Stomach smooth muscle (tissue), 2 donors: Measurements from ENCODE around the gene CRHR2.
A peak's percentile ranks its signal among the peaks of the same experiment; 100 is the strongest.

Source experiments
- H3K27ac ChIP-seq: one replicate; pipeline ENCODE4 v1.7.0; 2013; ENCODE audit warnings: mild to moderate bottlenecking, low read length, inconsistent platforms
- H3K27me3 ChIP-seq, 2 donors: one replicate each; pipeline ENCODE4 v1.7.0; 2013; ENCODE audit warnings: low read length in 2 of 2; ENCODE audit not compliant: insufficient read depth in 2 of 2, control insufficient read depth in 1 of 2
- H3K36me3 ChIP-seq, 2 donors: one replicate each; pipeline ENCODE4 v1.7.0; 2013; ENCODE audit warnings: low read length in 2 of 2; ENCODE audit not compliant: control insufficient read depth in 2 of 2, insufficient read depth in 2 of 2
- H3K4me1 ChIP-seq: one replicate; pipeline ENCODE4 v1.7.0; 2013; ENCODE audit warnings: low read length; ENCODE audit not compliant: control insufficient read depth, insufficient read depth
- H3K4me3 ChIP-seq, 2 donors: one replicate each; pipeline ENCODE4 v1.7.0; 2013; ENCODE audit warnings: low read length in 2 of 2
- H3K9ac ChIP-seq, 2 donors: one replicate each; pipeline ENCODE4 v1.7.0; 2013; ENCODE audit warnings: low read length in 2 of 2, mild to moderate bottlenecking in 1 of 2
- H3K9me3 ChIP-seq, 2 donors: one replicate each; pipeline ENCODE4 v1.7.0; 2013; ENCODE audit warnings: low read length in 2 of 2; ENCODE audit not compliant: control insufficient read depth in 2 of 2
- donor health status: healthy.
- donor health status: Pancreatic carcinoma.

CRHR2 gene

GRCh38 chr7:30682212-30683083 is at the start of gene CRHR2:
Gene CRHR2 (minus strand): TSS chr7:30682456. CDS start chr7:30682280, 176 bp downstream.
- Histone ChIP-seq H3K9ac (no peak within 1 kb of the TSS), H3K9me3 (no peaks in the 10 kb centered on the region), H3K36me3 (no peaks in the 10 kb centered on the region), H3K4me3 (peak within 1 kb of the TSS; percentile 17 to 71), H3K4me1 (peaks cover 15% of the 10 kb centered on the region), H3K27ac (no peak within 1 kb of the TSS), H3K27me3 (peaks cover 44 to 46% of the 10 kb centered on the region in 2 donors)

- Histone ChIP-seq H3K36me3 (no peaks in the 10 kb centered on the region), H3K9me3 (no peaks in the 10 kb centered on the region), H3K4me3 (no peak overlapping the region), H3K4me1 (no peaks in the 10 kb centered on the region), H3K27me3 (no peaks in the 10 kb centered on the region), H3K27ac (no peak overlapping the region), H3K9ac (no peak overlapping the region)
These were observed 49.3 kb upstream of the CRHR2 start for GRCh38 chr7:30731581-30731980.

- H3K9me3 ChIP-seq = no peaks in the 10 kb centered on the region
- H3K27ac ChIP-seq = no peak overlapping the region
- no peaks in the 10 kb centered on the region for H3K36me3 ChIP-seq
- no peaks in the 10 kb centered on the region for H3K27me3 ChIP-seq
- H3K4me3 ChIP-seq = no peak overlapping the region
- no peaks in the 10 kb centered on the region for H3K4me1 ChIP-seq
- no peak overlapping the region for H3K9ac ChIP-seq
These were observed 48.7 kb upstream of the CRHR2 start for GRCh38 chr7:30730996-30731395.

- Histone ChIP-seq H3K27ac (no peak overlapping the region), H3K9me3 (no peaks in the 10 kb centered on the region), H3K27me3 (no peaks in the 10 kb centered on the region), H3K9ac (no peak overlapping the region), H3K36me3 (no peaks in the 10 kb centered on the region), H3K4me1 (no peaks in the 10 kb centered on the region), H3K4me3 (no peak overlapping the region)
These were observed 47.8 kb upstream of the CRHR2 start for GRCh38 chr7:30730097-30730496.

- no peaks in the 10 kb centered on the region for H3K36me3 ChIP-seq
- no peak overlapping the region for H3K27ac ChIP-seq
- H3K27me3 ChIP-seq = no peaks in the 10 kb centered on the region
- no peak overlapping the region for H3K9ac ChIP-seq
- no peaks in the 10 kb centered on the region for H3K4me1 ChIP-seq
- no peaks in the 10 kb centered on the region for H3K9me3 ChIP-seq
- no peak overlapping the region for H3K4me3 ChIP-seq
These were observed 47.4 kb upstream of the CRHR2 start for GRCh38 chr7:30729642-30730041.

- H3K4me3 ChIP-seq = no peak overlapping the region
- H3K36me3 ChIP-seq = no peaks in the 10 kb centered on the region
- no peaks in the 10 kb centered on the region for H3K27me3 ChIP-seq
- no peak overlapping the region for H3K9ac ChIP-seq
- no peaks in the 10 kb centered on the region for H3K9me3 ChIP-seq
- H3K4me1 ChIP-seq = no peaks in the 10 kb centered on the region
- H3K27ac ChIP-seq = no peak overlapping the region
These were observed 46.4 kb upstream of the CRHR2 start for GRCh38 chr7:30728591-30729100.

- H3K4me3 ChIP-seq = no peak overlapping the region
- no peak overlapping the region for H3K9ac ChIP-seq
- no peaks in the 10 kb centered on the region for H3K9me3 ChIP-seq
- no peaks in the 10 kb centered on the region for H3K27me3 ChIP-seq
- H3K4me1 ChIP-seq = no peaks in the 10 kb centered on the region
- no peak overlapping the region for H3K27ac ChIP-seq
- no peaks in the 10 kb centered on the region for H3K36me3 ChIP-seq
These were observed 45.0 kb upstream of the CRHR2 start for GRCh38 chr7:30727061-30727945.

GRCh38 chr7:30726296-30727006 is 44.2 kb upstream of the CRHR2 start:
- no peaks in the 10 kb centered on the region for H3K36me3 ChIP-seq
- H3K27ac ChIP-seq = no peak overlapping the region
- no peaks in the 10 kb centered on the region for H3K4me1 ChIP-seq
- no peaks in the 10 kb centered on the region for H3K9me3 ChIP-seq
- no peak overlapping the region for H3K4me3 ChIP-seq
- H3K27me3 ChIP-seq = no peaks in the 10 kb centered on the region
- no peak overlapping the region for H3K9ac ChIP-seq

- Histone ChIP-seq H3K36me3 (no peaks in the 10 kb centered on the region), H3K4me1 (no peaks in the 10 kb centered on the region), H3K9me3 (no peaks in the 10 kb centered on the region), H3K9ac (no peak overlapping the region), H3K27me3 (no peaks in the 10 kb centered on the region), H3K27ac (no peak overlapping the region), H3K4me3 (no peak overlapping the region)
These were observed 41.5 kb upstream of the CRHR2 start for GRCh38 chr7:30723776-30724175.

- H3K27me3 ChIP-seq = no peaks in the 10 kb centered on the region
- no peak overlapping the region for H3K27ac ChIP-seq
- peaks cover 0 to 6% of the 10 kb centered on the region in 2 donors for H3K9me3 ChIP-seq
- no peaks in the 10 kb centered on the region for H3K36me3 ChIP-seq
- H3K4me1 ChIP-seq = no peaks in the 10 kb centered on the region
- no peak overlapping the region for H3K9ac ChIP-seq
- no peak overlapping the region for H3K4me3 ChIP-seq
These were observed 40.4 kb upstream of the CRHR2 start for GRCh38 chr7:30722671-30723070.
